ENCODE results near the gene VMAC. TPM values are rescaled to one million over a fixed set of nuclear protein-coding genes. Genes with fewer than 3 reads are reported as not detected.

Gene VMAC
- total RNA-seq, 1 experiment from 2014 or later: 4.4 TPM

DNA sequence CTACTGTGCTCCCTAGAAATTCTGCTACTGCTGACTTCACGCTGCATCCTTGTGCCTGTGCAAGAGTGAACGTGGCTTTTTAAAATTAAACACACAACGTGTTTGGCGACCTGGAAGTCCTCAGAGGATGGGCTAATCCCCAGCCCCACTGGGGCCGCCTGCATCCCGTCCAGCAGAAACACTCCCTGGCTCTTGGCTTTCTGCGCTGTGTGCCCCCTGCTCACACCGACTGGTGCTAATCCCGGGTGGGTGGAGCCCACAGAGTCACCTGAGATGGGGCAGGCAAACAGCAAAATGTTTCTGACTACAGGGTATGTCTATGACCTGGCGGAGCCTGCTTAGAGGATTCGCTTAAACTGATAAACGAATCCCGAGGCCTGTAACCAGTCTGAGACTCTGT, 24.5 kb downstream of the VMAC start:
- DNase-seq (ENCODE audit: low read depth): no peak

DNA sequence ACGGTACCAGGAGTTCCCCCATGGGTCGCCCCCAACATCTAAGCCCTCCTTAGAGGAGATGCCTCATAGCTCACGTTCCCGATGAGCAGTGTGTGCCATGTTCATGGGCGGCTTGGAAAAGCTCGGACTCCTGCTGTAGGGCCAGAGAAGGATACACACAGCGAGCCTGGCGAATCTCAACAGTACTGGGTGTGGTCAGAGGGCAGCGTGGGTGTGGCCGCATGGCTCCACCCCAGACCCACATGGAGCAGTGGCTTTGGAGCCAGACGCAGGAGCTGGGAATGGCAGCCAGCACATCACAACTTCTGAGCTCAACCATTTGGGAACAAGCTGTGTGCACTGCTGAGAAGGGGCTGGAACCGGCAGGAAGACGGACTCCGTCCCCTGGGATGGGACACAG, 25.0 kb downstream of the VMAC start:
- no peak for DNase-seq (ENCODE audit: low read depth)

DNA sequence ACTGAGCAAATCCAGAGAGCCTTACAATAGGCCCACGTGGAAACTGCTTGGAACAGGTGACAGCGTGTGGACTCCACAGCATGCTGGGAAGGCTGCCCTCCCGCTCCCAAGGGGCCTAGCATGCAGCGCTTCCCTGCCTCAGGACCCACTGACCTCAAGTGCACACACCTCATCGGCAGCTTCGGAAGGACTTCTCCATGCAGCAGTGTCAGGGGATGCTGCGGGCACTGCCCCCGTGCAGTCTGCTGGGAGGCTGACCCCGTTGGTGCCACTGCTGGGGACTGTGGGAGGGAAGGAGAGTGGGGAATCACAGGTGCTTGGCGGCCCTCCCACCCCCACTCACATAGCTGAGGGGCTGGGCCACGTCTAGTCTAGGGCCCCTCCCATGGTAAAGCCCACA, 26.6 kb downstream of the VMAC start:
- DNase-seq (ENCODE audit: low read depth): no peak

DNA sequence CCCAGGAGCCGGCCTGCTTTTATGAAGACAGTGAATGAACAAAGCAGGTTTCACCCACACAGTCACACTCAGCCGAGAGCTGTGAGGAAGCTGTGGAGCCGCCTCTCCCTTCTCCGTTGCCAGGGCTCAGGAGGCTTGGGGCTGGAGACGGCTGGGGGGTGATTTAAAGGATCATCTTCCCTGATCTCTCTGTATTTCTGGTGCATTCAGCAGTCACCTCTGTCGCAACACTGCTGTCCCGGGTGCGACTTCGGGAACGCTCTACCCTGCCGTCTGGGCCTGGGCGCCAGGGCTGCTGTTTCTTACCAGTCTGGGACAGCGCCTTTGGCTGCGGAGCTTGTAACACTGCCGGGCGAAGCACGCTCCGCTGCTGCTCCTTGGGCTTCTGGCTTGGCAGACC, 27.5 kb downstream of the VMAC start:
- DNase-seq (ENCODE audit: low read depth): no peak

DNA sequence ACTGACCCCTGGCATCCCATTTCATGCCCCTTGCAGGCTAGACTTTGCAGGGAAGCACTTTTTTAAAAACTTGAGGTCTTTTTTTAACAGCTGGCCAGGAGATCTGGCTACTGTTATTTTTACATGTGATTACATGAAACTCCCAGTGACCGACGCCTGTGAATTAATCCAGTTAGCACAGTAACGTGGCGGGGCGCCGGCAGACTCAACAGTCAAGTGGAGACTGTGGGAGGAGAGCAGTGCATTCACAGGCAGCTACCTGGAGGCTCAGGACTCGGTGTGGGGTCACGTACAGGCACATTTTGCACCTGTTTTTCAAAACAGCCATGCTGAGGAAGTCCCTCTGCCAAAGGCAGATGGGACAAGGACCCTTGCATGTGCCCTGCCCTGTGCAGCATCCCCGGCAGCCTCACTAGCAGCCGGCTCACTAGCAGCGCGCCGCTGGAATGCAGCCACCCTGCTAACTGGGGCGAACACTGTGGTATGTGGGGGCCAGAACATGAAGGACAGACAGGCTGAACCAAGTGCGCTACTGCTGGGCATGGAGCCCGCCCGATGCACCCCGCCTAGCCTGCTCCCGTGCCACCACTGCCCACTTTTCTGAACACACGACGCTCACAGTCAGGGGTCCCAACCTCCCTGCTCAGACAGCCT, 28.1 kb downstream of the VMAC start:
- DNase-seq (ENCODE audit: low read depth): no peak

DNA sequence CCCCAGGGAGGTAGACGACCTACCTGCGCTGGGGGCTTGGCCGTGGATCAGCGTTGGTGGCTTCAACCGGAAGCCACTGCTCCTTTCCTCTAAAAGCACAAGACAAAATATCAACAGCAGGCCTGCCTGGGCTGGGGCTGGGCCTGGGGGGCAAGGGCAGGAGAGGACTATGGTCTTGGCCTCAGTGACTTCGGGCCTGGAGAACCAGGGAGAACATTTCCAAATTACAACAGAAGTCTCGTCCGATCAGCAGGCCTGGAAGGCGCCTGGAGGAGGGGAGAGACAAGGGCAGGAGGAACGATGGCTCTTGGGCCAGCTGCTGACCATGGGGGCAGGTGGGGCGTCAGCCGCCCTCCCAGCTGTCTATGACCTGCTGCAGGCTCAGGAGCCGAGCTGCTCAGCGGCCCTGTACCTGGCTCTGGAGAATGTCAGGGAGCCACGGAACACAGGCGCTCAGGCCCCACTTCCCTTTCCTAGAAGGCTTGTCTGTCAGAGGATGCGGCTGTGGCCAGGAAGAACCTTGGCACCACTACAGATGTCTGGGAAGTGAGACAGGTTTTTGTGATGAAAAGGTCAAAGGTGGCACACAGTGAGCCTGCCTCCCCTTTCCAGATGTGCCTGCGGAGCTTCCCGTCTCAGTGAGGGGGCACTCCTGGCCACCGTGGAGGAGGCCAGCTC, 28.9 kb downstream of the VMAC start:
- no peak for DNase-seq (ENCODE audit: low read depth)

DNA sequence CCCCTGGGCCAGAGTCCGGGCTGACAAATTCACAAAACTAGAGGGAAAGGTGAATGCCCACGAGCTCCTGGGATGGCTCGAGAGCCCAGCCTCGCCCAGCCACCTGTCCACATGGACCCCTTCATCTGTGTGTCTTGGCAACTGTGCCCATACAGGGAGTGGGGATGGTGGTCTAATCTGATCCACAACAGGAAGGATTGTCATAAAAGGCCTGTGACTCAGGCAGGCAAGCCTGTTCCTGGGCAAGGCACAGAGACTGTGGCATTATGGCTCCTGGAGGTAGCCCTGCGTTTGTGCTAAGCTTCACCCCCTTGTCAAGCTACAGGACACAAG, 29.4 kb downstream of the VMAC start:
- DNase-seq (ENCODE audit: low read depth): no peak

DNA sequence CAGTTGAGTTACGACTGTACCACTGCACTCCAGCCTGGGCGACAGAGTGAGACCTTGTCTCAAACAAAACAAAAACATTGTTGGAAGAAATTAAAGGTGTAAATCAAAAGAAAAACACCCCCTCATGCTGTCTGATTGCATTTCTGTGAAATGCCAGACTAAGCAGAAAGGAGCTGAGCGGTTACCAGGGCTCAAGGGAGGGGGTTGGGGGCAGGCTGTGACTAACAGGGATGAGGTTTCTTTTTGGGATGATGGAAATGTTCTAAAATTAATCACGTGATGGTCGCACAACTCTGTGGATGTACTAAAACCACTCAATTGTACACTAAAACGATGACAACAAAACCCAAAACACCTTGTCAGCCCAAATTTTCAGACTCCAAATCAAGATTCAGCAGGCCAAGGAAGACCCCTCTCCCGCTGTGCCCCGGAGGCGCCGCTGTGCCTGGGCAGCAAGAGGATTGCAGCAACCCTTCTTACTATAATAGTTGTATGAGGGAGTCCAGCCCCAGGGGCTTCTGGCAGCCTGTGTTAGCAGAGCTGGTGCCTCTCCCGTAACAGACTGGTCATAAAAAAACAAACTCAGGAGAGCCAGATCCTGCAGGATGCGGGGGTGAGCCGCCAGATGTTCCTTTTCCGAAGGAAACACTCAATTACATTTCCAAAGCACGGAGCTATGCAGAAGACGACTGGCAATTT, 30.3 kb downstream of the VMAC start:
- DNase-seq (ENCODE audit: low read depth): no peak

DNA sequence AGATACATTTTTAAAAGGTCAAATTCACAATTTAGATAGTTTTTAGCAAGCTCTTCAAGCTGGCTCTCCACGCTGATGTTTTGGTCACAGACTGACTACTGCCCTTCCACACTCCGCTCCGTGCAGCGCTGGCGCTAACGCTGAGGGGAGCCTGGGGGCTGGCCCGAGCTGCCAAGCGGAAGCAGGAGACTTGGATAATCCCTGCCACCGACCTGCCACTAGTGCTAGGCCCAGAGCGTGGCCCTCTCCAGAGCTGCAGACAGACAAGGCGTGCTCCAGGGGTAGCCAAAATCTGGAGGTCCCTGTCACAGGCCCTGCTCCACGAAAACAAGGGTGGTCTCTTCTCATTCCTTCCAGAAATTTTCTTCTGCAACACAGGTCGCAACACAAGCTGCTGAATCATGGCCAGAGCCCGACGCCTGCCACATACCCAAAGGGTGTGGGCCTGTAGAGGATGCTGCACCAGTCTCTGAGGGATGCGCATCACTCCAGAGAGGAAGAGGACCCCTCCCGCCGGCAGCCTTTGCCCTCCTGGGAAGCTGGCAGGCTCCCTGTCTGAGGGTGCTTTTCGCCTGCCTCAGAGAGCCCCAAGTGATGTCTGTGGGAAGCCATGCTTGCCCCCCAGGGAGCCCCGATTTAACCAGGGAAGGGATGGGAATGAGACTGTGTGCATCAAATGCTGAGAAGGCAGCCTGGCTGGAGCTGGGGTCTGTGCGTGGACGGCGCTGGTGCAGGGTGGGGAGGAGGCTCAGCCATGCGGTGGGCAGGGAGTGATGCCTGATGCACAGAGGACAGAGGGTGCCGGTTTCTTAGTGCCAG, 31.0 kb downstream of the VMAC start:
- DNase-seq (ENCODE audit: low read depth): no peak

DNA sequence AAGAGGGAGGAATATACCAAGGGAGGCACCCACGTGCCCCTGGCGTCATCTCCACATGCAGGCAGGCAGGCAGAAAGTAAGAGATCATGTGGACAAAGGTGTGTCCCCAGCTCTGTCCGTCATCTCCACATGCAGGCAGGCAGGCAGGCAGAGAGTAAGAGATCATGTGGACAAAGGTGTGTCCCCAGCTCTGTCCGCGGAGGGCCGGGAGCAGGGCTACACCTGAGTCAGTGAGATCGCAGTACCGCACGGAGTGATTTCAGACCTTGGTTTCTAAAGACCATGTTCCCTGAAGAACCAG, 31.6 kb downstream of the VMAC start:
- DNase-seq (ENCODE audit: low read depth): no peak

DNA sequence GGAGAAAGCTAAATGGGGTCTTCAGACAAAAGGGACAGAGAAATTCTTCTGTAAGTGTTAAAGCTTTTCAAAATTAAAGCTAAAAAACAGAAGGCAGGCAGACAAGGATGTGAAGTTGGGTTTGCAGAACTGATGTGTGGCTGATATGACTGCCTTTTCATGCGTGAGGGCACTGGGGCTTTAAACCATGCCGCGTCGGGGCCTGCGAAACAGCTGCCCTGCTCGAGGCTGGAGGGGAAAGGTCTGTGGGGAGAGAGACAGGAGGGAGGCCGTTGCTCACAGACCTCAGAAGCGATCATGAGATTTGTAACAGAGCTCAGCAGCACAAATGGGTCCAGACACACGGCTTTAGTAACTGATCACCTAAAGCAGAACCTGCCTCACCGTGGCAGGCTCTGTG, 32.9 kb downstream of the VMAC start:
- DNase-seq (ENCODE audit: low read depth): no peak

DNA sequence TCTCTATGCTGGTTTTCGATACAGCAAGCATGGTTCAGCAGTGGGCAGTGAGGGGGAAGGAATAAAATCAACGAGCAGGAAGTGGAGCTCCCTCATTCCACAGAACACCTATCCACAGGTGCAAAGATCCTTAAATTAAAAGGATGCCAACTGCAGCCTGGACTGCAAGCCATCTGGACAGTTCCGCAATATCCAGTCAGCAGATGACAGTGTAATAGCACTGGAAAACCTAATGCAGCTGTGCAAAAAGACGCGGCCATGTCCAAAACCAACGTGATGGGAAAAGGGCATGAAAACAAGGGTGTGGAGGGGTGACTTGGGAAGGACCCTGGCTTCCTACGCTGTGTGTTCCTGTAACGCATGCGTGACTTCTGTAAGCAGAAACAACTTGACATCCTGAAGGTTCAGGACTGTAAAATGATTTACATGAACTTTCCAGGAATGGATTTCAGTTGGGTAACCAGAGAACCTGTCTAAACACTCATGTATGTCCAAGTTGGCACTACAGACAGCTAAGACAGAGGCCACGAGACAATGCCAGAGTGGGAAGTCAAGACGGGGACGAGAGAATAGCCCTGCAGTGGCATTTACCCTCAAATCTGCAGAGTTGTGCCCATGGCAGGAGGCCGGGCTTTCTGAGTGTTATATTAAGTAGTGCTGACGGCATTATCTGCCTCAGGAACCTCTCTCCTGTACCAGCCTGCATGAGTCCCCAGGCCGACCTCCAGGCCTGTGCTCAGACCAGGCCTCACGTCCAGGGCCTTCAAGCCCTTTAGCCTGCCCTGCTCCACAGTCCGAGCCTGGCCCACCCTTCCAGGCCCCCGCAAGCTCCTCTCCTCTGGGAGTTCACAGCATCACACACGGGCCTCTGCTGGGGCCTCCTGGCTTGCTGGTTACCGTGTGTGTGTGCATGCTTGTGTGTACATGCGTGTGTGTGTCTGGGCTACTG, 35.9 kb downstream of the VMAC start:
- DNase-seq (ENCODE audit: low read depth): no peak

DNA sequence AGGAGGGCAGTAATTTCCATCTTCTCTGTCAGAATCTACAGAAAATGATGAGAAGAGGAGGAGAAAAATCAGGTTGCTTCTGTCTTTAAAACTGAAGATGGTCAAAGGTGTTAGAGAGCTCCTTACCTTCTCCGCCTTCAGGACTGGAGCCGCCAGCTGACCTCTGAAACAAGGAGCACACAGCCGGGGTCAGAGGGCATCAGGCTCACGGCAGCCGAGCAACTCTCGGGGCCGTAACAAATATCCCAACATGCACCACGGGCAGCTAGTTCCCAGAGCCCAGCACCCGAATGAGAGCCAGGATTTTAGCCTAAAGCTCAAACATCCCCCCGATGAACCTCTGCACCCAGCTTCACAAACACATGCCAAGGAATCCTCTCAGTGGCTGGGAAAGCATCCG, 37.0 kb downstream of the VMAC start:
- DNase-seq (ENCODE audit: low read depth): no peak

DNA sequence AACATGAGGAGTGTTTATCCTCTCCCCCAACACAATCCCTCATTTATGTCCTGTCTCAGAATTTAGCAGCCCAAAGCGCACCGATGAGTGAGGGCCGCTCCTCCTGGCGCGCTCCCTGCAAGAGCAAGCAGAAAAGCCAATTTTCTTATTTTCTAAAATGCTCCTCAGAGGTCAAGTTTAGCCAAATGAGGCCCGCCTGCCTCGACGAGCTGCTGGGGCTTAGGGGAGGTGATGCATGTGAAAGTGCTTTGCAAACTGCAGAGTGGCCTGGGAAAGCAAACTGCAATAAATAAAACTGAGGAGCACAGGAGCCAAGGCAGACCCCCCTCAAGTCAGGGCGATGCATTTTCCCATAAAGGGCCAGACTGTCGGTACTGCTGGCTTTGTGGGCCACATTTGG, 38.4 kb downstream of the VMAC start:
- DNase-seq (ENCODE audit: low read depth): no peak

DNA sequence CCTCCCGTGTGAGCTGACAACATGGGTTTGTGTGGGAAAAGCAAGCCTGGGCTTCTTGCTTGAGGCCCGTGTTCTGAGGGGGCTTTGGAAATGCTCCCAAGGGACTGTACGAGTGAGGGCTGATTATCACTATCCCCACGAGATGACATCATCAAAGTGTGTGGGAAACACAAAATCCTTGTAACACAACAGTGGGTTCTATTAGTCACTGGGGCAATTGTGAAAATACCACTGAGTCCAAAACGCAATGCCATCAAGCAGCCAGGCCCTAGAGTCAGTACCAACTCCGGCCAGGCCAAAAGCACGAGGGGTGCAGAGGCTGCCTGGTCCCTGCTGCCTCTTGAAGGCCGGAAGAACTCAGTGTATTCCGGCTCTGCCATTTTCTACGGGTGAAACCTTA, 39.0 kb downstream of the VMAC start:
- DNase-seq (ENCODE audit: low read depth): peak; percentile 15

DNA sequence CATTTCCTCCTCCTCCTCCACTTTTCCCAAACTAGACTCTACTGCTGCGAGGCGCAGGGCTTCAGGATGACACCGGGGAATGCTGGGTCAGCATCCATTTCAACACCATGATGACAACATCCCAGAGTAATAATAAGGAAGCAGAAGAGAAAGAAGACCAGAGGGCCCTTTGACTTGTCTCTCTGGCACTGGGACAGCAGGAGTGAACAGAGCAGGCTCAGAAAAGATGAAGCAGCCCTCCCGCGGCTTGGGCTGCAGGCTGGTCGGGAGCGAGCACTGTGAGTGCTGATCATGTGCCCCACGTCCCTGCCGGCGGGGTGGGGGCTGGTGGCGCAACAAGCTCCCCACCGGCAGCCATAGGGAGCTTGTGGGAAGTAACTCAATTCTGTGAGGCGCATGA, 42.8 kb downstream of the VMAC start:
- no peak for DNase-seq (ENCODE audit: low read depth)

DNA sequence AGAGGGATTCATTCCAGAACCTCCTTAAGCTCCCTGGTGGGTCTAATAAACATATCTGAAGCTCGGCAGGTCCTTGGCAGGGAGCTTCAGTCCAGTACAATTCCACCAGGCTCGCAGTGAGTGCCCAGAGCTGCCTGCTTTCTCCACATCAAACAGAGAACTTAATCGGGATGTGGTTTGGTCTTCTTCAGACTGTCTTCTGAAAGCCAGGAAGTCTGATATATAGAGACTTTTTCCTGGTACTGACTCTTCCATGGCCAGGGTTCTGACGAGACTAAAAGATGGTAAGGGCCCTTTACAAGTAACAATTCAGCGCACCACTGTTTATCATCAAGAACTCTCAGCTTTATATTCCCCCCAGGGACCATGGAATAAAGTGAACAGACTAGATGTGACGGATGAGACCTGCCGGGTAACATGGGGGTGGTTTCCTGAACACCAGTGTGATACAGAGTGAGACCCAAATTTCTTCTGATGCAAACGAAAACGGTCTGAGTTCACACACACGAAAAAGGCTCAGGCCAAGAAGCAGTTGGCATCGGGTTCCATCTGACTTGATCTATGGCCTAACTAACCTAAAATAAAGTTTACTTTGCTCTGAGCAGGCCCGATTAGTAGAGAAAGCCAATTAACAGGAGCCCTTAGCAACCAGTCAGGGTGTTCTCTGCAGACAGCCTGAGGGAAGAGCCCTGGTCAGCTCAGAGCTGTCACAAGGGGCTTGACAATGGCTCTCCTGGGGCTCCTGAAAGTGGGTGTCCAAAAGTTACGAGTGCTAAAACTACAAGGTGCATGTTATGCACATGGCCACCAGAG, 44.3 kb downstream of the VMAC start:
- DNase-seq (ENCODE audit: low read depth): no peak

DNA sequence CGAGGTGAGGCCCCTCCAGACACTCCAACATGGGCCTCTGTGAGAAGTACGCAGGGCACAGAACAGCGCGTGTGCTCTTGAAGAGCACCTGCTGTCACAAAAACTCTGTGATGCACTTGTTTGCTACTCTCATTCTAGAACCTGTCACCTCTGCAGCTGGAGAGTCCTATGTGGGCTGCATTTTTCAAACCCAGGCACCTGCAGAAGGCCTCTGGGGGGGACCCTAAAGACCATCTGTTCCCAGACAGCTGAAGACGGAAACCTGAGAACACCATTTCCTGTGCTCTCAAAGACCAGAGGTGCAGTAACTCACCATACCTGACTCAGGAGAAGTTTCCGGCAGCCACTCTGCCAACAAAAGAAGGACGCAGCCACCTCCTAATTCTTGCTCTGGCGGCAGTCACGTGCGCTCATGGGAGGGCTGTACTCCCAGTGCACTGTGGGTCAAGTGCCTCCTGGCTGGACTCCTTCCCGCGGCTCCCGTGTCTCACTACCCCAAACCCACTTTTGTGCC, 45.2 kb downstream of the VMAC start:
- DNase-seq (ENCODE audit: low read depth): no peak

DNA sequence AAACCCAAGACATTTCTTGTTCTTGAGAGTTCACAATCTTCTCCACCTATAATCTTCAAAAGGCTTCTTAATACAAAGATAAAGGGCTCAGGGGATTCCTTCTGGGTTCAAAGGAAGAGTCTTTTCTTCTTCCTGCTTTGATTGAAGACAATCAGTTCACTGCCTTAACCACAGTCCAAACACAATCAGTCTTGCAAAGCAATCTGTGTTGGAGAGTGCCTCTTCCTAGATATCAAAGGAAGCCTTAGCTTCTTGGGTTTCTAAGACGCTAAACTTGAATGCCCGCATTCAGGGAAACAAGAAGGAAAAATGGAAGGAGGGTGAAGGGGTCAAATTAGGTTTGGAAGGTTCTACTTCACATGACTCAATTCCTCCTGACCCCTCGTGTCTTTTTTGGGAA, 46.1 kb downstream of the VMAC start:
- no peak for DNase-seq (ENCODE audit: low read depth)

DNA sequence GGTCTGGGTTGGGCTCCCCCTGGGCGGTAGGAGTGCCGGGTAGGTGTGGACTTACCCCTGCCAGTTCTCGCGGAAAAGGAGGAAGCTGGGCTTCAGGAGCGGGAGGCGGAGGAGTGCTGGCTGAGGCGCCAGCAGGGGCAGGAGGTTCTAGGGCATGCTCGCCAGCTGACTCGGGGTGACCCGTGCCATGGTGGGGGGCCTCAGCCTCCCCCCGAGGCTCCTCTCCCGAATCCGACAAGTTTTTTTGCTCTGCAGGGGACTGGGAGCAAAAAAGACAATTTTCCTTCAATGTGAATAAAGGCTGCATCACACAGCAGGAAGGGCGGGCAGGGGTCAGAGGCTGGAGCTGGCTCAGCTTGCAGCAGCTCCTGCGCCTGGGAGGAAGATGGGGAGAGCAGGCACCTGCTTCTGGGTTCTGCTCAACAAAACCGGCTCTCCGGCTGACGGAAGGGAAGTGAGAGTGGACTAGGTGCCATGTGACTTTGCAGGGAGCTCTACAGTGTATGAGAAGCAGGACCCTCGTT, 46.7 kb downstream of the VMAC start:
- no peak for DNase-seq (ENCODE audit: low read depth)
